H9 (cell line): ENCODE results near the gene PIAS4. TPM values are rescaled to one million over a fixed set of nuclear protein-coding genes. Genes with fewer than 3 reads are reported as not detected.

Experiments
- DNase-seq: peaks from one replicate; pipeline ENCODE4 v3.0.0-alpha.2; 2017
- H2AFZ ChIP-seq: one replicate; pipeline ENCODE4 v1.6.1; 2013; ENCODE audit warnings: mild to moderate bottlenecking, low read length, control low read depth, moderate library complexity
- H2AK5ac ChIP-seq: 2 replicates; pipeline ENCODE4 v1.6.1; 2013; ENCODE audit warnings: low read length, control low read depth, mixed read lengths; ENCODE audit not compliant: insufficient read length
- H2BK120ac ChIP-seq: one replicate; pipeline ENCODE4 v1.6.1; 2013; ENCODE audit warnings: low read depth, mild to moderate bottlenecking, low read length, control low read depth, inconsistent platforms; ENCODE audit not compliant: poor library complexity, severe bottlenecking
- H2BK12ac ChIP-seq: 2 replicates; pipeline ENCODE4 v1.6.1; 2013; ENCODE audit warnings: low read length, control low read depth, mixed read lengths, low read depth; ENCODE audit not compliant: insufficient read length
- H2BK15ac ChIP-seq: 2 replicates; pipeline ENCODE4 v1.6.1; 2013; ENCODE audit warnings: low read depth, low read length, control low read depth
- H2BK20ac ChIP-seq: one replicate; pipeline ENCODE4 v1.6.1; 2013; ENCODE audit warnings: low read depth, mild to moderate bottlenecking, low read length, control low read depth, inconsistent platforms; ENCODE audit not compliant: poor library complexity, severe bottlenecking
- H2BK5ac ChIP-seq: 2 replicates; pipeline ENCODE4 v1.6.1; 2013; ENCODE audit warnings: low read length, control low read depth, mixed read lengths; ENCODE audit not compliant: insufficient read length
- H3K14ac ChIP-seq: 2 replicates; pipeline ENCODE4 v1.6.1; 2013; ENCODE audit warnings: low read length, control low read depth; ENCODE audit not compliant: insufficient read depth
- H3K18ac ChIP-seq: 2 replicates; pipeline ENCODE4 v1.6.1; 2013; ENCODE audit warnings: low read depth, mild to moderate bottlenecking, mixed read lengths, low read length, control low read depth; ENCODE audit not compliant: insufficient read length
- H3K23ac ChIP-seq: 2 replicates; pipeline ENCODE4 v1.6.1; 2013; ENCODE audit warnings: low read length, control low read depth, mixed read lengths, low read depth; ENCODE audit not compliant: insufficient read length
- H3K23me2 ChIP-seq: 2 replicates; pipeline ENCODE4 v1.6.1; 2013; ENCODE audit warnings: low read depth, mild to moderate bottlenecking, mixed read lengths, low read length, control low read depth; ENCODE audit not compliant: insufficient read length, poor library complexity, severe bottlenecking
- H3K27ac ChIP-seq: 2 replicates; pipeline ENCODE4 v1.5.1; 2013; ENCODE audit warnings: low read length, control low read depth, mixed read lengths, low read depth; ENCODE audit not compliant: insufficient read length
- H3K27me3 ChIP-seq: 2 replicates; pipeline ENCODE4 v1.6.1; 2013; ENCODE audit warnings: low read length, control low read depth, inconsistent platforms; ENCODE audit not compliant: insufficient read depth
- H3K4ac ChIP-seq: 2 replicates; pipeline ENCODE4 v1.6.1; 2013; ENCODE audit warnings: low read depth, mild to moderate bottlenecking, control low read depth, inconsistent platforms, low read length, moderate library complexity
- H3K4me1 ChIP-seq: 2 replicates; pipeline ENCODE4 v1.6.1; 2013; ENCODE audit warnings: low read length, control low read depth, inconsistent platforms; ENCODE audit not compliant: insufficient read depth
- H3K4me2 ChIP-seq: 2 replicates; pipeline ENCODE4 v1.6.1; 2013; ENCODE audit warnings: low read length, control low read depth, mixed read lengths; ENCODE audit not compliant: insufficient read length, insufficient read depth
- H3K56ac ChIP-seq: 2 replicates; pipeline ENCODE4 v1.6.1; 2013; ENCODE audit warnings: low read depth, mild to moderate bottlenecking, mixed read lengths, low read length, control low read depth; ENCODE audit not compliant: insufficient read length
- H3K79me1 ChIP-seq: 2 replicates; pipeline ENCODE4 v1.6.1; 2013; ENCODE audit warnings: low read depth, mild to moderate bottlenecking, moderate library complexity, low read length, control low read depth, inconsistent platforms; ENCODE audit not compliant: insufficient read depth, poor library complexity, severe bottlenecking
- H3K79me2 ChIP-seq: 2 replicates; pipeline ENCODE4 v1.6.1; 2013; ENCODE audit warnings: low read length, control low read depth, inconsistent platforms; ENCODE audit not compliant: insufficient read depth
- H3K9ac ChIP-seq: 2 replicates; pipeline ENCODE4 v1.6.1; 2013; ENCODE audit warnings: low read length, control low read depth, mixed read lengths; ENCODE audit not compliant: insufficient read length; ENCODE audit errors: extremely low read depth
- H3K9me3 ChIP-seq: one replicate; pipeline ENCODE4 v1.6.1; 2013; ENCODE audit warnings: low read depth, low read length, inconsistent platforms; ENCODE audit not compliant: control insufficient read depth
- H3T11ph ChIP-seq: one replicate; pipeline ENCODE4 v1.6.1; 2013; ENCODE audit warnings: mild to moderate bottlenecking, low read length, control low read depth, inconsistent platforms
- H4K20me1 ChIP-seq: one replicate; pipeline ENCODE4 v1.6.1; 2013; ENCODE audit not compliant: control insufficient read depth, insufficient read length, insufficient read depth
- H4K5ac ChIP-seq: 2 replicates; pipeline ENCODE4 v1.6.1; 2013; ENCODE audit warnings: low read depth, mild to moderate bottlenecking, mixed read lengths, low read length, control low read depth; ENCODE audit not compliant: insufficient read length
- H4K8ac ChIP-seq: replicated peaks from 2 replicates; pipeline ENCODE4 v1.6.1; 2013; ENCODE audit warnings: low read length, control low read depth, mixed read lengths, low read depth; ENCODE audit not compliant: insufficient read length
- H4K91ac ChIP-seq: 2 replicates; pipeline ENCODE4 v1.6.1; 2013; ENCODE audit warnings: low read depth, mild to moderate bottlenecking, moderate library complexity, mixed read lengths, low read length, control low read depth; ENCODE audit not compliant: insufficient read length
- H3K27ac Mint-ChIP-seq, 3 experiments: 2 replicates in 2 of 3; 3 replicates in 1 of 3; pipeline ENCODE4 v1.8.0; 2020 to 2021; ENCODE audit warnings: mixed read lengths in 3 of 3, mild to moderate bottlenecking in 1 of 3, moderate library complexity in 1 of 3
- H3K27me3 Mint-ChIP-seq: 2 replicates; pipeline ENCODE4 v1.8.0; 2021; ENCODE audit warnings: low read depth, mild to moderate bottlenecking, moderate library complexity, mixed read lengths
- H3K36me3 Mint-ChIP-seq, 3 experiments: 2 replicates in 2 of 3; 3 replicates in 1 of 3; pipeline ENCODE4 v1.8.0; 2020 to 2021; ENCODE audit warnings: low read depth in 3 of 3, mixed read lengths in 3 of 3; ENCODE audit not compliant: insufficient read depth in 1 of 3
- H3K4me1 Mint-ChIP-seq, 2 experiments: 2 replicates each; pipeline ENCODE4 v1.8.0; 2020; ENCODE audit warnings: mixed read lengths in 2 of 2
- H3K4me3 Mint-ChIP-seq, 2 experiments: 2 replicates in 1 of 2; 3 replicates in 1 of 2; pipeline ENCODE4 v1.8.0; 2020 to 2021; ENCODE audit warnings: mild to moderate bottlenecking in 2 of 2, mixed read lengths in 2 of 2, moderate library complexity in 1 of 2
- H3K9me3 Mint-ChIP-seq, 2 experiments: 2 replicates in 1 of 2; 3 replicates in 1 of 2; pipeline ENCODE4 v1.8.0; 2020; ENCODE audit warnings: mild to moderate bottlenecking in 2 of 2, mixed read lengths in 2 of 2, moderate library complexity in 1 of 2
- WGBS: extraction: QIAGEN DNeasy Blood & Tissue Kit; methylation state at CpG from one replicate; pipeline ENCODE4 v1.1.7; 2013; ENCODE audit warnings: missing lambda C conversion rate, low lambda C conversion rate, mixed read lengths; ENCODE audit not compliant: insufficient read length; ENCODE audit errors: extremely low coverage; 5-methylcytosine and 5-hydroxymethylcytosine counted together
- total RNA-seq: library from RNA; stranded (reverse); gene quantifications from 2 replicates; pipeline ENCODE4 v1.2.1, GENCODE V29; 2021
- TF ChIP-seq, protein P1 (sequence below): fragments of 200-600 bp; sonication (generic); conservative IDR thresholded peaks from 3 replicates; pipeline ENCODE4 v1.8.0; 2021; ENCODE audit warnings: antibody characterized with exemption, mild to moderate bottlenecking

Gene PIAS4
- total RNA-seq, 1 experiment from 2014 or later, result 52.0 TPM

DNA sequence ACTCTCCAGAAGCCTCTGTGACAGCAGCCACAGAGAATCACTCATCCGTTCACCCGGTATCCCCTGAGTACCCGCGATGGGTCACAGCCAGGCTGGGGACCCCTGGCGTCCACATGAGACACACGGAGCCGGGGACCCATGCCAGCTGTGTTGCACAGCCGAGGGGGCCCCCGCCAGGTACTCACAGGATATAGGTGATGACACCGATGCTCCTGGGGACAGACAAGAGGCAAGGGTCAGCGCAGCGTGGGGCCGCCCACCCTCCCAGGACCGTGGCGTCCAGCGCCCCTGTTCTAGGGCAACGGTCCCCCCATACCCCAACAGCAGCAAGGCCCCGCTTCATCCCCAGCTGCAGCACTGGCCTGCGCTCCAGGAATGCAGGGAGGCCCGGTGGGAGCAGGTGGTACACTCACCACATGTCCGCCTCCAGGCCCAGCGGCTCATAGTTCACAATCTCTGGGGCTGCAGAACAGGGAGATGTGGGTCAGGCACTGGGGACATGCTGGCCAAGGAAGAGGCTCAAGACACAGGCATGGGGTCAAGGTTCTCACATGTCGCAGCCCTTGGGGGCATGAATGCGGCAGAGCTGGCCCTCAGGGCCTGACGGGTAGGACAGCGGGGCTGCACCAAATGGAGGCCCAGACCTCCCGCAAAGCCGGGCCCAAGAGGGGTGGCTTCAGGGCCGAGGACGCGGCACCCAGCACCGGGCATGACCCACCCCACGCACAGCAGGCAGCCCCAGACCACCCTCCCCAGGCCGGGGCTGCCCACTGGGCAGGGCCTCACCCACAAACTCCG, 43.9 kb upstream of the PIAS4 start:
- Histone ChIP-seq H3K27me3 (no peaks in the 10 kb centered on the region), H4K20me1 (no peaks in the 10 kb centered on the region), H3K23ac (no peak overlapping the region), H3K27ac (no peak overlapping the region), H2BK20ac (no peak overlapping the region), H3K9me3 (no peaks in the 10 kb centered on the region), H2BK15ac (no peak overlapping the region), H4K5ac (no peak overlapping the region), H4K8ac (no peak overlapping the region), H3K79me1 (peaks cover 7% of the 10 kb centered on the region), H3K56ac (no peak overlapping the region), H3K4me1 (no peaks in the 10 kb centered on the region; the same call in 1 of the 2 replicates), H2BK5ac (no peak overlapping the region), H3K4ac (no peak overlapping the region), H2AK5ac (no peak overlapping the region), H4K91ac (no peak overlapping the region), H3K14ac (no peak overlapping the region), H2BK12ac (no peak overlapping the region), H3K23me2 (no peaks in the 10 kb centered on the region), H2AFZ (no peak overlapping the region), H3K9ac (no peak overlapping the region), H3K4me2 (no peak overlapping the region), H3K18ac (no peak overlapping the region), H3T11ph (no peak overlapping the region), H3K79me2 (peaks cover 11% of the 10 kb centered on the region; the same call in 1 of the 2 replicates), H2BK120ac (no peak overlapping the region)
- Mint-ChIP-seq H3K27ac (no peak overlapping the region), H3K36me3 (peaks cover 35 to 80% (median 72%) of the 10 kb centered on the region in 3 experiments; a peak in 6 of 7 replicates), H3K4me1 (peaks cover 8 to 14% of the 10 kb centered on the region in 2 experiments), H3K9me3 (no peaks in the 10 kb centered on the region), H3K27me3 (no peaks in the 10 kb centered on the region), H3K4me3 (no peak overlapping the region)
- TF ChIP-seq, protein P1, sequence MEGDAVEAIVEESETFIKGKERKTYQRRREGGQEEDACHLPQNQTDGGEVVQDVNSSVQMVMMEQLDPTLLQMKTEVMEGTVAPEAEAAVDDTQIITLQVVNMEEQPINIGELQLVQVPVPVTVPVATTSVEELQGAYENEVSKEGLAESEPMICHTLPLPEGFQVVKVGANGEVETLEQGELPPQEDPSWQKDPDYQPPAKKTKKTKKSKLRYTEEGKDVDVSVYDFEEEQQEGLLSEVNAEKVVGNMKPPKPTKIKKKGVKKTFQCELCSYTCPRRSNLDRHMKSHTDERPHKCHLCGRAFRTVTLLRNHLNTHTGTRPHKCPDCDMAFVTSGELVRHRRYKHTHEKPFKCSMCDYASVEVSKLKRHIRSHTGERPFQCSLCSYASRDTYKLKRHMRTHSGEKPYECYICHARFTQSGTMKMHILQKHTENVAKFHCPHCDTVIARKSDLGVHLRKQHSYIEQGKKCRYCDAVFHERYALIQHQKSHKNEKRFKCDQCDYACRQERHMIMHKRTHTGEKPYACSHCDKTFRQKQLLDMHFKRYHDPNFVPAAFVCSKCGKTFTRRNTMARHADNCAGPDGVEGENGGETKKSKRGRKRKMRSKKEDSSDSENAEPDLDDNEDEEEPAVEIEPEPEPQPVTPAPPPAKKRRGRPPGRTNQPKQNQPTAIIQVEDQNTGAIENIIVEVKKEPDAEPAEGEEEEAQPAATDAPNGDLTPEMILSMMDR, result no peak
- DNase-seq, result no peak
- no CpG with 5 or more reads among the region's 35 CpGs for WGBS
